GM10248 (cell line): ENCODE data around the gene CCDC183.
"Not testable (repeated sequence)": the region's sequence is repeated elsewhere in the genome, so short reads cannot be mapped to it uniquely, and the experiment has no call there.

ENCODE experiments used
- CTCF ChIA-PET: fragments of 300-600 bp; sonication (Branson Sonifier 250); formaldehyde crosslinking; extraction: SDS; loops from one replicate; lab custom pipeline; 2021; ENCODE audit warnings: antibody characterized with exemption; lab: Yijun Ruan, JAX
- POLR2A ChIA-PET: fragments of 350-650 bp; sonication (Branson Sonifier 250); formaldehyde crosslinking; extraction: SDS; loops from one replicate; lab custom pipeline; 2020; ENCODE audit warnings: antibody characterized with exemption; lab: Yijun Ruan, JAX
- DNase-seq: peaks from one replicate; pipeline ENCODE4 v3.0.0; 2012; ENCODE audit errors: extremely low spot score
- CTCF ChIP-seq: IDR thresholded peaks from 2 replicates; pipeline ENCODE4 v1.5.1; 2012; ENCODE audit warnings: mild to moderate bottlenecking, low read depth; ENCODE audit errors: extremely low read depth, missing control alignments, control extremely low read depth

CCDC183 gene

GRCh38 chr9:136782452-136782851 is 13.7 kb upstream of the CCDC183 start:
- DNase-seq, result no peak
- CTCF ChIA-PET, result interaction anchor here (1.3 to 8.7 kb wide), 3 partner anchors 12 to 253 kb away, joined by 3 to 79 read pairs (median 7); no protein-coding TSS in a partner anchor

GRCh38 chr9:136784249-136784996 is 11.7 kb upstream of the CCDC183 start:
- ChIA-PET CTCF (interaction anchor here (0.6 to 8.7 kb wide), 7 partner anchors 17 to 453 kb away, joined by 3 to 79 read pairs (median 3); partner anchors contain the start of gene NPDC1), POLR2A (no interaction called here)
- no peak for DNase-seq
- peak; percentile 5 for TF ChIP-seq CTCF

More at GRCh38 chr9:136782452-136782851, 13.7 kb upstream of the CCDC183 start:
- POLR2A ChIA-PET, result no interaction called here
- TF ChIP-seq CTCF, result no peak

- DNase-seq, result no peak
- TF ChIP-seq CTCF, result no peak
- ChIA-PET POLR2A (no interaction called here), CTCF (interaction anchor here (1.1 to 8.7 kb wide), 11 partner anchors 7 to 279 kb away, joined by 3 to 79 read pairs (median 5); partner anchors contain the start of genes ABCA2 and NPDC1)
These were observed 11.2 kb upstream of the CCDC183 start for GRCh38 chr9:136784997-136785361.

DNA sequence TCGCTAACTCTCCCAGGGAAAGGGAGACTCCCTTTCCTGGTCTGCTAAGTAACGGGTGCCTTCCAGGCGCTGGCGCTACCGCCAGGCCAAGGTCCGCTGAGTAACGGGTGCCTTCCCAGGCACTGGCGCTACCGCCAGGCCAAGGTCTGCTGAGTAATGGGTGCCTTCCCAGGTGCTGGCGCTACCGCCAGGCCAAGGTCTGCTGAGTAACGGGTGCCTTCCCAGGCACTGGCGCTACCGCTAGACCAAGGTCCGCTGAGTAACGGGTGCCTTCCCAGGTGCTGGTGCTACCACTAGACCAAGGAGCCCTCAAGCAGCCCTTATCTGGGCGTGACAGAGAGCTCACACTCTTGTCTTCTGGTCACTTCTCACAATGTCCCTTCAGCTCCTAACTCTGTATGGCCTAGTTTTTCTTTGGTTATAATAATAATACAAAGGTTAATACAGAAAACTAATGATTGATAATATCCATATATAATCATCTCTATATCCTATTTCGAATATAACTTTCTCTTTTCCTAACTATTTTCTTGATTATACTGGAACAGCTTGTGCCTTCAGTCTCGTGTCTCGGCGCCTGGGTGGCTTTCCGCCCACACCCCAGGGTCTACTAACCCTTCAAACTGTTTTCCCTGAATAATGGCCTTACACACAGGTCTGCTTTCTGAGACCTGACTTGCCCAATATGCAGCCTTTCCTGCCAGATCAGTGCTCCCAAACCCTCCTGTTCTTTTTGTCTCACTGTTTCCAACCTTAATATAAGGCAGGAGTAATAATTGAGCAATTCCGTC is 10.4 kb upstream of the CCDC183 start:
- CTCF ChIA-PET, result interaction anchor here (0.8 to 4.9 kb wide), 13 partner anchors 8 to 282 kb away, joined by 3 to 41 read pairs (median 4); partner anchors contain the start of genes ABCA2 and NPDC1
- DNase-seq, POLR2A ChIA-PET: not testable (repeated sequence)

DNA sequence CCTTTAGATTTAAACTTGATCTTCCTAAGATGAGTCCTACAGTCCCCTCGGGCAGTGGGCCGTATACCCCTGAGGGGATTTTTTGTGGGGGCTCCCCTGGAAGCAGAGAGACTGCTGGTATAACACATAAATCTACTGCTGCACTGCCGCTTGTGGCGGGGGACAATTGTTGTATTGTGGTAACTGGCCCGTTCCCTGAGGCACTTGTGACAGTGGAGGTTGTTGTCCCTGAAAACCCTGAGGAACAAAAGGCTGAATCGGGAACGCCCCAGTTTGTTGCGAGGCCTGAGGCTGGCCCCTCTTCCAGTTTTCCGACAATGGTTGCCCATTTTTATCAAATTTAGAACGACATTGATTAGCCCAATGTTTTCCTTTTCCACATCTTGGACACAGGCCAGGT is 9.7 kb upstream of the CCDC183 start:
- ChIA-PET POLR2A (no interaction called here), CTCF (interaction anchor here (0.9 to 4.9 kb wide), 12 partner anchors 9 to 281 kb away, joined by 3 to 41 read pairs (median 4); partner anchors contain the start of genes ABCA2 and CLIC3)
- DNase-seq, result no peak
- TF ChIP-seq CTCF, result no peak

- POLR2A ChIA-PET, DNase-seq: not testable (repeated sequence)
- CTCF ChIA-PET, result interaction anchor here (0.9 to 4.9 kb wide), 13 partner anchors 9 to 281 kb away, joined by 3 to 41 read pairs (median 4); partner anchors contain the start of genes ABCA2, CLIC3 and RABL6
These were observed 9.2 kb upstream of the CCDC183 start for GRCh38 chr9:136786983-136787382.

GRCh38 chr9:136787690-136788400 is 8.3 kb upstream of the CCDC183 start:
- TF ChIP-seq CTCF, result peak; percentile 86
- ChIA-PET POLR2A (no interaction called here), CTCF (interaction anchor here (0.9 to 4.9 kb wide), 13 partner anchors 10 to 280 kb away, joined by 3 to 41 read pairs (median 5); partner anchors contain the start of genes AJM1, CLIC3, LCN8 and RABL6)
- DNase-seq, result peak; percentile 69

DNA sequence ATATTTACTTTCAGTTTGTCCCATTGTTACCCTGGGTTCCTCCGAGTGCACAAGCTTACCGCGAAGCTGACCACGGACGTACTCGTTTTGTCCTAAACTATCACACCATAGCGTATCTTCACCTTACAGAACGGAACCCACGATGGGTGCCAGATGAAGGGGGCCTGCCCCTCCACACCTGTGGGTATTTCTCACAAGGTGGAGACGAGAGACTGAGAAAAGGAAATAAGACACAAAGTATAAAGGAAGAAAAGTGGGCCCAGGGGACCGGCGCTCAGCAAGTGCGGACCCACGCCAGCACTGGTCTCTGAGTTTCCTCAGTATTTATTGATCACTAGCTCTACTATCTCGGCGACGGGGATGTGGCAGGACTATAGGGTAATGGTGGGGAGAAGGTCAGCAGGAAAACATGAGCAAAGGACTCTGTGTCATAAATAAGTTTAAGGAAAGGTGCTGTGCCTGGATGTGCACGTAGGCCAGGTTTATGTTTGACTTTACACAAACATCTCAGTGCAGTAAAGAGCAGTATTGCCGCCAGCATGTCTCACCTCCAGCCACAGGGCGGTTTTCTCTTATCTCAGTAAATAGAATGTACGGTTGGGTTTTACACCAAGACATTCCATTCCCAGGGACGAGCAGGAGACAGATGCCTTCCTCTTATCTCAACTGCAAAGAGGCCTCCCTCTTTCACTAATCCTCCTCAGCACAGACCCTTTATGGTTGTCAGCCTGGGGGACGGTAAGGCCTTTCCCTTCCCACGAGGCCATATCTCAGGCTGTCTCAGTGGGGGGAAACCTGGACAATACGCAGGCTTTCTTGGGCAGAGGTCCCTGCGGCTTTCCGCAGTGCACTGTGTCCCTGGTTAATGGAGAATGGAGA is 7.3 kb upstream of the CCDC183 start:
- POLR2A ChIA-PET, DNase-seq: not testable (repeated sequence)
- CTCF ChIA-PET, result interaction anchor here (0.9 to 4.9 kb wide), 8 partner anchors 11 to 246 kb away, joined by 3 to 41 read pairs (median 6); partner anchors contain the start of genes AJM1, LCN8 and RABL6
